HCT116 (cell line): ENCODE measurements around the gene PAX2. TPM values are rescaled to one million over a fixed set of nuclear protein-coding genes. Genes with fewer than 3 reads are reported as not detected.

ENCODE experiments used
- ATAC-seq: fragments of 200-7000 bp; cut with Tn5 transposase; 2 replicates; pipeline ENCODE4 v1.9.1; 2020; ENCODE audit warnings: mild to moderate bottlenecking, moderate library complexity
- BruUV-seq: library from RNA; stranded (reverse); fragments of 400-500 nt; replicated peaks from 2 replicates; lab custom pipeline; 2021; lab: Mats Ljungman, UMichigan
- CTCF ChIA-PET: fragments of 300-600 bp; sonication (Branson Sonifier 250); formaldehyde crosslinking; loops from one replicate; lab custom pipeline; 2021; ENCODE audit warnings: antibody characterized with exemption; lab: Charles Lee
- POLR2A ChIA-PET: fragments of 300-600, 350-600 bp; sonication (Branson Sonifier 250); formaldehyde crosslinking; loops from one replicate; lab custom pipeline; 2021; ENCODE audit warnings: antibody characterized with exemption; lab: Charles Lee
- RAD21 ChIA-PET, 2 experiments: fragments of 300-600 bp; sonication (Branson Sonifier 250); formaldehyde crosslinking; loops; one replicate each; lab custom pipeline; 2023; ENCODE audit warnings: low total read pairs in 2 of 2; ENCODE audit not compliant: uncharacterized antibody in 2 of 2, unreplicated experiment in 2 of 2, low non-redundant PET in 1 of 2; lab: Charles Lee
- DNase-seq: peaks from one replicate; pipeline ENCODE4 v3.0.0-alpha.2; 2010; ENCODE audit warnings: low read depth, low spot score
- H2AFZ ChIP-seq: fragments of 200-600 bp; shearing (Covaris generic), sonication (generic); 2 replicates; pipeline ENCODE4 v1.6.1; 2017; ENCODE audit warnings: low read depth, mixed run types, mixed read lengths, antibody characterized with exemption, low read length; ENCODE audit not compliant: poor library complexity, severe bottlenecking
- H3K27ac ChIP-seq: 2 replicates; pipeline ENCODE4 v1.5.1; 2012; ENCODE audit warnings: low read depth, low read length
- H3K27me3 ChIP-seq: fragments of 200-600 bp; sonication (generic); 2 replicates; pipeline ENCODE4 v1.6.1; 2016; ENCODE audit warnings: mixed run types, low read length, mixed read lengths; ENCODE audit not compliant: insufficient read depth
- H3K36me3 ChIP-seq, 2 experiments: fragments of 200-500 bp in 1 of 2; fragments of 200-600 bp in 1 of 2; sonication (Bioruptor generic) in 1 of 2; sonication (generic) in 1 of 2; 2 replicates each; pipeline versions ENCODE4 v1.5.1 to v1.6.1; 2014 to 2016; ENCODE audit warnings: low read length in 2 of 2, inconsistent platforms in 1 of 2, mixed read lengths in 1 of 2, mixed run types in 1 of 2; ENCODE audit not compliant: insufficient read depth in 2 of 2, control insufficient read depth in 1 of 2
- H3K4me1 ChIP-seq, 2 experiments: fragments of 200-600 bp in 1 of 2; sonication (generic) in 1 of 2; 2 replicates each; pipeline versions ENCODE4 v1.5.1 to v1.6.1; 2012 to 2017; ENCODE audit warnings: low read length in 2 of 2, inconsistent platforms in 1 of 2, mild to moderate bottlenecking in 1 of 2, mixed read lengths in 1 of 2, mixed run types in 1 of 2, moderate library complexity in 1 of 2; ENCODE audit not compliant: insufficient read depth in 2 of 2, control insufficient read depth in 1 of 2
- H3K4me2 ChIP-seq: fragments of 200-600 bp; sonication (generic); 2 replicates; pipeline ENCODE4 v1.6.1; 2017; ENCODE audit warnings: mixed run types, low read length, mixed read lengths
- H3K4me3 ChIP-seq, 2 experiments: fragments of 200-600 bp in 1 of 2; sonication (generic) in 1 of 2; replicated peaks in 1 of 2; 2 replicates each; pipeline ENCODE4 v1.5.1; 2011 to 2016; ENCODE audit warnings: low read length in 2 of 2, control low read depth in 1 of 2, low read depth in 1 of 2, mild to moderate bottlenecking in 1 of 2, mixed read lengths in 1 of 2, mixed run types in 1 of 2
- H3K79me2 ChIP-seq: fragments of 200-600 bp; sonication (generic); 2 replicates; pipeline ENCODE4 v1.6.1; 2017; ENCODE audit warnings: mild to moderate bottlenecking, mixed run types, low read length, moderate library complexity, mixed read lengths; ENCODE audit not compliant: insufficient read depth
- H3K9ac ChIP-seq: fragments of 200-600 bp; sonication (generic); 2 replicates; pipeline ENCODE4 v1.6.1; 2016; ENCODE audit warnings: low read length, mixed read lengths
- H3K9me2 ChIP-seq: fragments of 200-600 bp; sonication (generic), shearing (Covaris generic); 2 replicates; pipeline ENCODE4 v1.6.1; 2017; ENCODE audit warnings: mixed run types, mild to moderate bottlenecking, moderate library complexity; ENCODE audit not compliant: insufficient read depth
- H3K9me3 ChIP-seq, 2 experiments: fragments of 200-500 bp in 1 of 2; fragments of 200-600 bp in 1 of 2; sonication (Bioruptor generic) in 1 of 2; sonication (generic) in 1 of 2; 2 replicates each; pipeline ENCODE4 v1.6.1; 2014 to 2017; ENCODE audit warnings: low read length in 2 of 2, mixed read lengths in 2 of 2, inconsistent platforms in 1 of 2, low read depth in 1 of 2, mild to moderate bottlenecking in 1 of 2, mixed run types in 1 of 2, moderate library complexity in 1 of 2; ENCODE audit not compliant: control insufficient read depth in 1 of 2, insufficient read depth in 1 of 2
- H4K20me1 ChIP-seq: fragments of 200-600 bp; sonication (generic), shearing (Covaris generic); 2 replicates; pipeline ENCODE4 v1.6.1; 2017; ENCODE audit warnings: mixed run types, mild to moderate bottlenecking, moderate library complexity; ENCODE audit not compliant: insufficient read depth
- CBX3 ChIP-seq: IDR thresholded peaks from 2 replicates; pipeline ENCODE4 v1.6.1; 2012; ENCODE audit warnings: low read depth
- CEBPB ChIP-seq: IDR thresholded peaks from 2 replicates; pipeline ENCODE4 v1.6.1; 2012; ENCODE audit warnings: low read depth
- EGR1 ChIP-seq: IDR thresholded peaks from 2 replicates; pipeline ENCODE4 v1.6.1; 2012; ENCODE audit warnings: low read depth
- ELF1 ChIP-seq: IDR thresholded peaks from 2 replicates; pipeline ENCODE4 v1.6.1; 2012; ENCODE audit warnings: low read depth, borderline replicate concordance
- EZH2 ChIP-seq: fragments of 200-600 bp; sonication (generic); IDR thresholded peaks from 2 replicates; pipeline ENCODE4 v1.6.1; 2017; ENCODE audit warnings: antibody characterized with exemption, mixed run types
- EZH2phosphoT487 ChIP-seq: fragments of 200-600 bp; IDR thresholded peaks from 2 replicates; pipeline ENCODE4 v1.6.1; 2018; ENCODE audit warnings: antibody characterized with exemption, borderline replicate concordance
- RAD21 ChIP-seq: IDR thresholded peaks from 2 replicates; pipeline ENCODE4 v1.6.1; 2012; ENCODE audit warnings: low read depth, mild to moderate bottlenecking
- SIN3A ChIP-seq: IDR thresholded peaks from 2 replicates; pipeline ENCODE4 v1.6.1; 2012; ENCODE audit warnings: low read depth
- SP1 ChIP-seq: IDR thresholded peaks from 2 replicates; pipeline ENCODE4 v1.6.1; 2012; ENCODE audit warnings: low read depth
- YY1 ChIP-seq: IDR thresholded peaks from 2 replicates; pipeline ENCODE4 v1.6.1; 2011; ENCODE audit warnings: low read length, low read depth, moderate library complexity, mild to moderate bottlenecking; ENCODE audit not compliant: insufficient replicate concordance; ENCODE audit errors: extremely low read depth
- intact Hi-C: fragments of 100-400 bp; cut with micrococcal nuclease; formaldehyde crosslinking; loops from 2 replicates; pipeline ENCODE4 v1.10.0; 2022
- total RNA-seq: library from RNA; stranded (reverse); gene quantifications from one replicate; pipeline ENCODE4 v1.2.1, GENCODE V29; 2021; ENCODE audit not compliant: unreplicated experiment
- TF ChIP-seq, protein P1 (sequence below): IDR thresholded peaks from 2 replicates; pipeline ENCODE4 v1.6.1; 2012
- TF ChIP-seq, protein P2 (sequence below): IDR thresholded peaks from 2 replicates; pipeline ENCODE4 v1.6.1; 2012
- TF ChIP-seq, protein P3 (sequence below), 3 experiments: fragments of 200-600 bp in 1 of 3; sonication (generic) in 1 of 3; IDR thresholded peaks in 2 of 3; conservative IDR thresholded peaks in 1 of 3; 2 replicates each; pipeline ENCODE4 v1.5.1; 2012 to 2017; ENCODE audit warnings: low read depth in 2 of 3, low read length in 2 of 3, antibody characterized with exemption in 1 of 3, borderline replicate concordance in 1 of 3, control low read depth in 1 of 3, mild to moderate bottlenecking in 1 of 3, mixed read lengths in 1 of 3, mixed run types in 1 of 3, moderate library complexity in 1 of 3; ENCODE audit not compliant: insufficient read depth in 1 of 3
- TF ChIP-seq, protein P4 (sequence below): IDR thresholded peaks from 2 replicates; pipeline ENCODE4 v1.6.1; 2011; ENCODE audit warnings: mild to moderate bottlenecking, low read length, moderate library complexity; ENCODE audit not compliant: insufficient replicate concordance; ENCODE audit errors: extremely low read depth

PAX2 gene
- total RNA-seq, 1 experiment from 2014 or later: 5.0 TPM

- no peaks in the 10 kb centered on the region for H3K9me2 ChIP-seq
- BruUV-seq: no TSS peak
- no peak for TF ChIP-seq YY1
- TF ChIP-seq, protein P1, sequence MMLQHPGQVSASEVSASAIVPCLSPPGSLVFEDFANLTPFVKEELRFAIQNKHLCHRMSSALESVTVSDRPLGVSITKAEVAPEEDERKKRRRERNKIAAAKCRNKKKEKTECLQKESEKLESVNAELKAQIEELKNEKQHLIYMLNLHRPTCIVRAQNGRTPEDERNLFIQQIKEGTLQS: no peak
- no peak for TF ChIP-seq CBX3
- no peaks in the 10 kb centered on the region for H3K9me3 ChIP-seq
- no peak overlapping the region for H3K4me2 ChIP-seq
- no peaks in the 10 kb centered on the region for H4K20me1 ChIP-seq
- ChIA-PET RAD21 (no interaction called here), CTCF (interaction anchor here (1.3 to 1.8 kb wide), 3 partner anchors 130 to 319 kb away, joined by 3 to 11 read pairs (median 3); no protein-coding TSS in a partner anchor), POLR2A (no interaction called here)
- no peak overlapping the region for H3K27ac ChIP-seq
- H3K4me3 ChIP-seq: no peak overlapping the region
- no peak overlapping the region for H3K9ac ChIP-seq
- no peak for DNase-seq
- intact Hi-C loops: no loop called here
- H2AFZ ChIP-seq: no peak overlapping the region
- H3K36me3 ChIP-seq: no peaks in the 10 kb centered on the region
- H3K4me1 ChIP-seq: peaks cover 5 to 21% of the 10 kb centered on the region in 2 experiments; a peak in 3 of 4 replicates
- no peak for ATAC-seq
- H3K27me3 ChIP-seq: no peaks in the 10 kb centered on the region
- no peaks in the 10 kb centered on the region for H3K79me2 ChIP-seq
These were observed 128.5 kb downstream of the PAX2 start for GRCh38 chr10:100873827-100874326.

- H3K4me2 ChIP-seq: no peak overlapping the region
- no peak for DNase-seq
- ChIA-PET POLR2A (no interaction called here), RAD21 (no interaction called here), CTCF (interaction anchor here (1.3 to 5.1 kb wide), 4 partner anchors 131 to 356 kb away, joined by 3 to 182 read pairs (median 7); no protein-coding TSS in a partner anchor)
- no peaks in the 10 kb centered on the region for H3K9me3 ChIP-seq
- no peaks in the 10 kb centered on the region for H3K36me3 ChIP-seq
- no peak overlapping the region for H2AFZ ChIP-seq
- BruUV-seq: no TSS peak
- no peaks in the 10 kb centered on the region for H4K20me1 ChIP-seq
- no peaks in the 10 kb centered on the region for H3K27me3 ChIP-seq
- H3K4me1 ChIP-seq: peaks cover 5 to 22% of the 10 kb centered on the region in 2 experiments; a peak in 3 of 4 replicates
- no peak overlapping the region for H3K27ac ChIP-seq
- H3K9me2 ChIP-seq: no peaks in the 10 kb centered on the region
- H3K79me2 ChIP-seq: no peaks in the 10 kb centered on the region
- no peak overlapping the region for H3K9ac ChIP-seq
- no peak for ATAC-seq
- H3K4me3 ChIP-seq: no peak overlapping the region
- intact Hi-C loops: loop anchor here (5.0 kb wide), 2 partner anchors 137 to 148 kb away; no protein-coding TSS in a partner anchor
- TF ChIP-seq ELF1: no peak
- no peak for TF ChIP-seq RAD21
- TF ChIP-seq, protein P2, sequence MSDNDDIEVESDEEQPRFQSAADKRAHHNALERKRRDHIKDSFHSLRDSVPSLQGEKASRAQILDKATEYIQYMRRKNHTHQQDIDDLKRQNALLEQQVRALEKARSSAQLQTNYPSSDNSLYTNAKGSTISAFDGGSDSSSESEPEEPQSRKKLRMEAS: no peak
- no peak for TF ChIP-seq EZH2
- TF ChIP-seq YY1: no peak
- TF ChIP-seq, protein P3, sequence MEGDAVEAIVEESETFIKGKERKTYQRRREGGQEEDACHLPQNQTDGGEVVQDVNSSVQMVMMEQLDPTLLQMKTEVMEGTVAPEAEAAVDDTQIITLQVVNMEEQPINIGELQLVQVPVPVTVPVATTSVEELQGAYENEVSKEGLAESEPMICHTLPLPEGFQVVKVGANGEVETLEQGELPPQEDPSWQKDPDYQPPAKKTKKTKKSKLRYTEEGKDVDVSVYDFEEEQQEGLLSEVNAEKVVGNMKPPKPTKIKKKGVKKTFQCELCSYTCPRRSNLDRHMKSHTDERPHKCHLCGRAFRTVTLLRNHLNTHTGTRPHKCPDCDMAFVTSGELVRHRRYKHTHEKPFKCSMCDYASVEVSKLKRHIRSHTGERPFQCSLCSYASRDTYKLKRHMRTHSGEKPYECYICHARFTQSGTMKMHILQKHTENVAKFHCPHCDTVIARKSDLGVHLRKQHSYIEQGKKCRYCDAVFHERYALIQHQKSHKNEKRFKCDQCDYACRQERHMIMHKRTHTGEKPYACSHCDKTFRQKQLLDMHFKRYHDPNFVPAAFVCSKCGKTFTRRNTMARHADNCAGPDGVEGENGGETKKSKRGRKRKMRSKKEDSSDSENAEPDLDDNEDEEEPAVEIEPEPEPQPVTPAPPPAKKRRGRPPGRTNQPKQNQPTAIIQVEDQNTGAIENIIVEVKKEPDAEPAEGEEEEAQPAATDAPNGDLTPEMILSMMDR (IDR thresholded peaks at IDR 0.05 in 2 of 3, conservative IDR thresholded peaks at IDR 0.05 in 1 of 3; ENCODE audit: borderline replicate concordance in 1 of 3, insufficient read depth in 1 of 3, low read depth in 2 of 3, low read length in 2 of 3): no peak
- TF ChIP-seq SIN3A: no peak
- no peak for TF ChIP-seq CEBPB
- no peak for TF ChIP-seq EZH2phosphoT487
- TF ChIP-seq EGR1: no peak
- no peak for TF ChIP-seq SP1
- TF ChIP-seq, protein P4, sequence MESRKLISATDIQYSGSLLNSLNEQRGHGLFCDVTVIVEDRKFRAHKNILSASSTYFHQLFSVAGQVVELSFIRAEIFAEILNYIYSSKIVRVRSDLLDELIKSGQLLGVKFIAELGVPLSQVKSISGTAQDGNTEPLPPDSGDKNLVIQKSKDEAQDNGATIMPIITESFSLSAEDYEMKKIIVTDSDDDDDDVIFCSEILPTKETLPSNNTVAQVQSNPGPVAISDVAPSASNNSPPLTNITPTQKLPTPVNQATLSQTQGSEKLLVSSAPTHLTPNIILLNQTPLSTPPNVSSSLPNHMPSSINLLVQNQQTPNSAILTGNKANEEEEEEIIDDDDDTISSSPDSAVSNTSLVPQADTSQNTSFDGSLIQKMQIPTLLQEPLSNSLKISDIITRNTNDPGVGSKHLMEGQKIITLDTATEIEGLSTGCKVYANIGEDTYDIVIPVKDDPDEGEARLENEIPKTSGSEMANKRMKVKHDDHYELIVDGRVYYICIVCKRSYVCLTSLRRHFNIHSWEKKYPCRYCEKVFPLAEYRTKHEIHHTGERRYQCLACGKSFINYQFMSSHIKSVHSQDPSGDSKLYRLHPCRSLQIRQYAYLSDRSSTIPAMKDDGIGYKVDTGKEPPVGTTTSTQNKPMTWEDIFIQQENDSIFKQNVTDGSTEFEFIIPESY: no peak
These were observed 129.5 kb downstream of the PAX2 start for GRCh38 chr10:100874702-100875483.
